Neural cell (in vitro differentiated cells): ENCODE data around the gene PLG. TPM values are rescaled to one million over a fixed set of nuclear protein-coding genes. Genes with fewer than 3 reads are reported as not detected.

ENCODE experiments used
- H2AFZ ChIP-seq: fragments of 200-600, 300-800 bp; sonication (generic), shearing (Covaris generic); 2 replicates; pipeline ENCODE4 v1.6.0; 2014; ENCODE audit warnings: low read depth, mild to moderate bottlenecking, antibody characterized with exemption, low read length, moderate library complexity
- H3F3A ChIP-seq: fragments of 200-600 bp; shearing (Covaris generic); 2 replicates; pipeline ENCODE4 v1.6.1; 2016; ENCODE audit warnings: mild to moderate bottlenecking, moderate library complexity, mixed read lengths, antibody characterized with exemption, low read length; ENCODE audit not compliant: insufficient read depth, poor library complexity, severe bottlenecking
- H3K27ac ChIP-seq: fragments of 200-600, 300-800 bp; sonication (generic), shearing (Covaris generic); 2 replicates; pipeline ENCODE4 v1.5.1; 2014; ENCODE audit warnings: mild to moderate bottlenecking, low read length, moderate library complexity
- H3K27me3 ChIP-seq: fragments of 300-800, 200-600 bp; sonication (generic), shearing (Covaris generic); 2 replicates; pipeline ENCODE4 v1.6.0; 2014; ENCODE audit warnings: mild to moderate bottlenecking, low read depth, low read length, moderate library complexity; ENCODE audit not compliant: insufficient read depth
- H3K36me3 ChIP-seq: fragments of 300-800, 200-600 bp; sonication (generic), shearing (Covaris generic); 2 replicates; pipeline ENCODE4 v1.5.1; 2014; ENCODE audit warnings: mild to moderate bottlenecking, antibody characterized with exemption, low read length, moderate library complexity; ENCODE audit not compliant: insufficient read depth
- H3K4me2 ChIP-seq: fragments of 300-800, 200-600 bp; sonication (generic), shearing (Covaris generic); 2 replicates; pipeline ENCODE4 v1.6.0; 2014; ENCODE audit warnings: mild to moderate bottlenecking, low read length
- H3K4me3 ChIP-seq: fragments of 300-800, 200-600 bp; sonication (generic), shearing (Covaris generic); 2 replicates; pipeline ENCODE4 v1.5.1; 2014; ENCODE audit warnings: mild to moderate bottlenecking, low read length, moderate library complexity
- H3K79me2 ChIP-seq: fragments of 200-600 bp; shearing (Covaris generic); replicated peaks from 2 replicates; pipeline ENCODE4 v1.6.0; 2014; ENCODE audit warnings: mild to moderate bottlenecking, low read length, moderate library complexity; ENCODE audit not compliant: insufficient read depth
- H3K9ac ChIP-seq: fragments of 300-800, 200-600 bp; sonication (generic), shearing (Covaris generic); 2 replicates; pipeline ENCODE4 v1.6.1; 2016; ENCODE audit warnings: mild to moderate bottlenecking, low read length, mixed read lengths
- H3K9me2 ChIP-seq: fragments of 200-600 bp; shearing (Covaris generic); 2 replicates; pipeline ENCODE4 v1.6.1; 2016; ENCODE audit warnings: mild to moderate bottlenecking, low read length, mixed read lengths; ENCODE audit not compliant: insufficient read depth
- H3K9me3 ChIP-seq: fragments of 200-600, 300-800 bp; sonication (generic), shearing (Covaris generic); 2 replicates; pipeline ENCODE4 v1.6.1; 2016; ENCODE audit warnings: mild to moderate bottlenecking, mixed run types, low read length, moderate library complexity, mixed read lengths
- H4K20me1 ChIP-seq: fragments of 200-600 bp; shearing (Covaris generic); 2 replicates; pipeline ENCODE4 v1.6.1; 2016; ENCODE audit warnings: mild to moderate bottlenecking, mixed run types; ENCODE audit not compliant: insufficient read depth
- CTCF ChIP-seq: fragments of 450-650 bp; IDR thresholded peaks from 2 replicates; pipeline ENCODE4 v1.5.1; 2014; ENCODE audit warnings: antibody characterized with exemption, mild to moderate bottlenecking, moderate library complexity; ENCODE audit not compliant: poor library complexity, severe bottlenecking
- EP300 ChIP-seq: fragments of 450-650 bp; conservative IDR thresholded peaks from 2 replicates; pipeline ENCODE4 v1.6.1; 2014; ENCODE audit warnings: antibody characterized with exemption, mild to moderate bottlenecking, moderate library complexity; ENCODE audit not compliant: poor library complexity, severe bottlenecking
- EZH2 ChIP-seq: fragments of 200-600, 300-800 bp; shearing (Covaris generic), sonication (generic); IDR thresholded peaks from 2 replicates; pipeline ENCODE4 v1.6.1; 2014; ENCODE audit warnings: antibody characterized with exemption, low read length, borderline replicate concordance, mild to moderate bottlenecking; ENCODE audit not compliant: insufficient read depth, poor library complexity, severe bottlenecking
- MXI1 ChIP-seq: fragments of 450-650 bp; conservative IDR thresholded peaks from 2 replicates; pipeline ENCODE4 v1.6.1; 2014; ENCODE audit warnings: antibody characterized with exemption, mild to moderate bottlenecking; ENCODE audit not compliant: poor library complexity, severe bottlenecking
- POLR2AphosphoS5 ChIP-seq: IDR thresholded peaks from 2 replicates; pipeline ENCODE4 v1.6.1; 2012
- RAD21 ChIP-seq: fragments of 450-650 bp; conservative IDR thresholded peaks from 2 replicates; pipeline ENCODE4 v1.6.1; 2014; ENCODE audit warnings: antibody characterized with exemption, mild to moderate bottlenecking, moderate library complexity
- REST ChIP-seq: IDR thresholded peaks from 2 replicates; pipeline ENCODE4 v1.6.1; 2012; ENCODE audit warnings: borderline replicate concordance
- SMC3 ChIP-seq: fragments of 450-650 bp; conservative IDR thresholded peaks from 2 replicates; pipeline ENCODE4 v1.6.1; 2014; ENCODE audit warnings: antibody characterized with exemption, mild to moderate bottlenecking, moderate library complexity; ENCODE audit not compliant: poor library complexity
- TAF1 ChIP-seq: IDR thresholded peaks from 2 replicates; pipeline ENCODE4 v1.6.1; 2012; ENCODE audit warnings: low read depth
- polyA plus RNA-seq: library from polyadenylated mRNA; depleted of rRNA; stranded (reverse); fragments of >200 nt; gene quantifications from 2 replicates; pipeline ENCODE4 v1.2.3, GENCODE V29; 2014

PLG gene
- polyA plus RNA-seq, 1 donor from 2014 or later: not detected

- Histone ChIP-seq H3K79me2 (no peaks in the 10 kb centered on the region), H3K27ac (no peak overlapping the region), H3K36me3 (no peaks in the 10 kb centered on the region), H3K9ac (no peak overlapping the region), H3K27me3 (no peaks in the 10 kb centered on the region), H3F3A (no peaks in the 10 kb centered on the region), H3K9me3 (no peaks in the 10 kb centered on the region), H4K20me1 (no peaks in the 10 kb centered on the region), H3K4me3 (no peak overlapping the region), H2AFZ (no peak overlapping the region), H3K9me2 (no peaks in the 10 kb centered on the region), H3K4me2 (no peak overlapping the region)
- TF ChIP-seq REST: no peak
- TF ChIP-seq EP300: no peak
- TF ChIP-seq CTCF: no peak
- TF ChIP-seq MXI1: no peak
- no peak for TF ChIP-seq TAF1
- no peak for TF ChIP-seq EZH2
- TF ChIP-seq RAD21: no peak
- no peak for TF ChIP-seq SMC3
Observed at GRCh38 chr6:160734627-160735026, 32.6 kb downstream of the PLG start.

- no peak overlapping the region for H3K27ac ChIP-seq
- no peaks in the 10 kb centered on the region for H3K9me2 ChIP-seq
- H3K27me3 ChIP-seq: no peaks in the 10 kb centered on the region
- H3K4me3 ChIP-seq: no peak overlapping the region
- H3K4me2 ChIP-seq: no peak overlapping the region
- H3K79me2 ChIP-seq: no peaks in the 10 kb centered on the region
- no peaks in the 10 kb centered on the region for H3K9me3 ChIP-seq
- no peaks in the 10 kb centered on the region for H4K20me1 ChIP-seq
- H2AFZ ChIP-seq: no peak overlapping the region
- no peaks in the 10 kb centered on the region for H3F3A ChIP-seq
- no peak for TF ChIP-seq EZH2
- no peak for TF ChIP-seq EP300
- TF ChIP-seq MXI1: no peak
- TF ChIP-seq POLR2AphosphoS5: no peak
- TF ChIP-seq TAF1: no peak
- TF ChIP-seq RAD21: no peak
- TF ChIP-seq SMC3: no peak
- TF ChIP-seq CTCF: no peak
- TF ChIP-seq REST: no peak
- H3K9ac ChIP-seq: no peak overlapping the region
- H3K36me3 ChIP-seq: no peaks in the 10 kb centered on the region
Observed at GRCh38 chr6:160735523-160735922, 33.5 kb downstream of the PLG start.
